T-helper 1 cell (primary cell): ENCODE data around the gene KICS2.
A peak's percentile ranks its signal among the peaks of the same experiment; 100 is the strongest.
"Not testable (repeated sequence)": the region's sequence is repeated elsewhere in the genome, so short reads cannot be mapped to it uniquely, and the experiment has no call there.

Experiments
- DNase-seq, 5 donors: peaks; one replicate each; pipeline ENCODE4 v3.0.0-alpha.2; 2012 to 2020

The KICS2 gene

DNA sequence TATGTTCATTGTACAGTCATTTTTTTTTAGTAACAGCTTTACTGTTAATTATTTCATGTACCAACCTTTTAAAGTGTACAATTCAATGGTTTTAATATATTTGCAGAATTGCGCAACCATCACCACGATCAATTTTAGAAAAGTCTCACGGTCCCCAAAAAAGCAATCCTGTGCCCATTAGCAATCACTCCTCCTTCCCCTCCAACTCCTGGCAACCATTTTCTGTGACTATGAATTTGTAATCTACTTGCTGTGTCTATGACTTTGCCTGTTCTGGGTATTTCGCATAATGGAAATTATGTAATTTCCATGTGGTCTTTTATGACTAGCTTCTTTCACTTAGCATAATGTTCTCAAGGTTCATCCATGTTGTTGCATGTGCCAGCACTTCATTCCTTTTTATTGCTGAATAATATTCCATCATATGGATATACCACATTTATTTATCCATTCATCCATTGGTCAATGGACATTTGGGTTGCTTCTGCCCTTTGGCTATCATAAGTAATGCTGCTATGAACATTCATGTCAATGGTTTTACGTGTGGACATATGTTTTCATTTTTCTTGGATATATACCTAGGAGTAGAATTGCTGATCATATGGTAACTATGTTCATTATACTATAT, 9.9 kb downstream of the KICS2 start:
- no peak for DNase-seq

DNA sequence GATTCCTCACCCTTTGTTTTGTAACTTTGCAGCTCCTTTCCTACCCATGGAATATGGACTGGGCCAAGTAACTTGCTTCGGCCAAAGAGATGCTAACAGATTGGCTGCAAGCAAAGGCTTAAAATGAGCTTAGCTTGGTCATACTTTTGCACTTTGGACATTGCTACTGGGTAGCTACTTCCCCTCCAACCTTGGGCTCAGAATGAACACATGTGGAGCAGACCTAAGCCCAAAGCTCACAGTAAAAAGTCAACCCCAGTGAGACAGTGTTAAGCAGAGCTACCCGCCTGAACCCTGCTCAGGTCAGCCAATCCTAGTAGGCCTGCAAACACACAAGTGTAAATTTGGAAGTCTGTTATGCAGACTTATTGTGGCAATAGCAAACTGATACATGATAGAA, 14.6 kb downstream of the KICS2 start:
- DNase-seq = no peak

DNA sequence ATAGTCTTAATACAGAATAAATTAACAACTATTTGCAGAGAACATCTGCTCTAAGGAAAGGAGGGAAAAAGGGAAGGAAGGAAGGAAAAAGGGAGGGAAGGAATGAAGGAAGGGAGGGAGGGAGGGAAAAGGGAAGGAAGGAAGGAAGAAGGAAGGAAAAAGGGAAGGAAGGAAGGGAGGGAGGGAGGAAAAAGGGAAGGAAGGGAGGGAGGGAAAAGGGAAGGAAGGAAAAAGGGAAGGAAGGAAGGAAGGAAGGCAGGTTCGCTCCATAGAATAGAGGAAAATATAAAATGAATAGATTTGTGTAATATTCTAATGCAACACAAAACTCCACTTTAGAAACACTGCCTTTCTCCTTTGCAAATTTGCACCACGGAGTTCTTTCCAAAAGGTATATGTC, 16.6 kb downstream of the KICS2 start:
- DNase-seq = no peak

DNA sequence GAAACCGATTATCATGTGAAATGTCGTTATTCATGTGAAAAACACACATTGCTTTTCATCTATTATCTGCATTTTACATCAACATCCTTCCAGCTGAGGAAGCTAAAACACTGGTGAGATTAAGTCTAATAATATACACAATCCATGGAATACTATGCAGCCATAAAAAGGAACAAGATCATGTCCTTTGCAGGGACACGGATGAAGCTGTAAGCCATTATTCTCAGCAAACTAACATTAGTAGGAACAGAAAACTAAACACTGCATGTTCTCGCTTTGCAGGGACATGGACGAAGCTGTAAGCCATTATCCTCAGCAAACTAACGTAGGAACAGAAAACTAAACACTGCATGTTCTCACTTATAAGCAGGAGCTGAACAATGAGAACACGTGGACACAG, 18.3 kb downstream of the KICS2 start:
- DNase-seq = no peak

DNA sequence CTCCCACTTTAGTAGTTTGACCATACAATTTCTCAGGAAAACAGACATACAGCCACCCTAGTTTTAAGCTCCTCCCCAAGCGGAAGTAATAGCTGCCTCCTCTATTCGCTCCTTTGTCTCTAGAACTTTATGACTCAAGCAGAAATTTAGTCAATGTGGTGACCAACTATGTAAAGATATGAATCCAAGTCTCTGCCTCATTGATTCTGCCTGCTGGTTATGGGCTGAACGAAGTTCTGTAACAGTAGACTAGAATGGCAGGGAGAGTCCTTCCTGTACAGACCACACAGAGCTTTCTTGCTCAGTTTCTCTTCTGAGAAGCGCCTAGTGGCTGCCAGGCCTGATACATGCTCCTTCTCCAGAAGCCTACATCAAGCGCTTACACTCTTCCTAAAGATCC, 19.1 kb downstream of the KICS2 start:
- no peak for DNase-seq

DNA sequence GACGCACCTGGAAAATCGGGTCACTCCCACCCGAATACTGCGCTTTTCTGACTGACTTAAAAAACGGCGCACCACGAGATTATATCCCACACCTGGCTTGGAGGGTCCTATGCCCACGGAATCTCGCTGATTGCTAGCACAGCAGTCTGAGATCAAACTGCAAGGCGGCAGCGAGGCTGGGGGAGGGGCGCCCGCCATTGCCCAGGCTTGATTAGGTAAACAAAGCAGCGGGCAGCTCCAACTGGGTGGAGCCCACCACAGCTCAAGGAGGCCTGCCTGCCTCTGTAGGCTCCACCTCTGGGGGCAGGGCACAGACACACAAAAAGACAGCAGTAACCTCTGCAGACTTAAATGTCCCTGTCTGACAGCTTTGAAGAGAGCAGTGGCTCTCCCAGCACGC, 26.3 kb downstream of the KICS2 start:
- DNase-seq = not testable (repeated sequence)

DNA sequence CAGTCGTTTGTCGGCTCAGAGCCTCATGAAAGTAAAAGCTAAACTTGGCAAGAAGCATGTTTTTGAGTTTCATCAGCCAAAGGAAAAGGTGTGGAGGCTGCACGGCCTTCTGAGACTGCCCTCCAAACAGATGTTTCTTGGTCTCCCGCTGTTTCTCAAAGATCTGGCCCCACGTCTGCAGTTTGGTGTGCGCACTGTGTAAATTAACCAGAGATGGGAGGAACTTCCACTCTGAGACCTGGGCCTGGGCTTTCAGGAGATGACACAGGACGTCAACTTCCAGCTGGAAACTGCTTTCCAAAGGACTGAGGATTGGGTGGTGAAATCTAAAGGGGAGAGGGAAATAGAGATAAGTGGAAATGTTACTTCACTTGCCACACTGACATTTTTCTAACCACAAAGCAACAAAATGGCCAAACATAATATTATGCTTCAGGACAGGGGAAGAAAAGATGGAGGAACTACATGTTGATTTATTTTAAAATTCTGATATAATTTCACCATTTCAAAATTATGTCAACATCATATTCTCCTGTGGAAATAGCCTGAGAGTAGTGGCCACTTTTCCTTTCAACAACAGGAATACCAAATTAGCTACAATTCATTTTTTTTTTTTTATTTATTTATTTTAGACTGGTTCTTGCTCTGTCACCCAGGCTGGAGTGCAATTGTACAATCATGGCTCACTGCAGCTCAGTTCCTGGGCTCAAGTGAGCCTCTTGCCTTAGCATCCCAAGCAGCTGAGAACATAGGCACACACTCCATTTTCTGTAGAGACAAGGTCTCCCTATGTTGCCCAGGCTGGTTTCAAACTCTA, 27.6 kb downstream of the KICS2 start:
- no peak for DNase-seq

DNA sequence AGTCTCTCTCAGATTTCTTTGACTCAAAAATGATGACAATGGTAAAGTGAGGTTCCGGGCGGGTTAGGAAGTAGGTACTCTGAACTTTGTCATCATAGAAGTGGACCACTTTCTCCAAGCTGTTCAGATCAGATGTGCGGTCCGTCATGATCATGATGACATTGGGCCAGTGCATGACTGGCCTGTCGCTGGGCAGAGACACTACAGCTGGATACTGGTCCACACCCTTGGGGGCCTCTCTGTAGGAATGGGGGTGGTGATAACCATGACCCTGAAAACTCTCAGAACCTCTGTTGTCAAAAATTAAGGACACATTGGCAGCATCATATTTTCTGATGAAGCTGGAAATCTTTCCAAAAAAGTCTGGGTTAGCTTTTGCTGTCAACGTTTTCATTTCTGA, 28.2 kb downstream of the KICS2 start:
- DNase-seq = no peak

DNA sequence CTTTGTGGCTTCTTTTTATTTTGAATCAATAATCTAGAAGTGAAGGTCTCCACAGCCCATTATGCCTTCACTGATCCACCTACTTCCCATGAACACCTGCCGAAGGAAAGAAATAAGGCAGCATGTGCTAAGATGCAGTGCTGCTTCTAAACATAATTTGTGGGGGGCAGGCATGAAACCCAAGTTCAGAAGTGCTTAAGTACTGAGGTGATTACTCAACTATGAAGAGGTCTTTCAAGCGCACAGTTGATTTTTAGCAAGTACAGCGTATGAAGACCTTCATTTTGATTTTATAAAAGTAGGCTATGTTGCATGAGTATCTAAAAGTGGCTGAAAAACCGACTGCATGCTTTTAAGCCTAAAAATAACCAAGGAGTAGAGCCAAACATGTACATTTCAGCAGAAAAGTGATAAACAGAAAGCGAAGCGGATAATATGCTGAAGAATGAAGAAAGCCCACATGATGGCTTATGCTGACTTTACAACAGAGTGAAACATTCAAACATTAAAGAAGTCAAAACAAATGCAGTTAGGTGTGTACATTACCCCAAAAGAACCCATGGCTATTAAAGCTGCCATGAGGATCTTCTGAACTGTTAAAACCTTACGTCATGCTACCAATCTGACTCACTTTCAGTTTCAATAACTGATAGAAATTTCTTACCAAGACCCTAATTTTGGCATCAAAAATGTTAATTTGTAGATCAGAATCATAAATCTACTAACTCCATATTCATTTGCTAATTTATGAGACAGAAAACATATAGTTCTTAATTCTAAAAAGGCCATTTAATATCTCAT, 29.3 kb downstream of the KICS2 start:
- DNase-seq = peak in 1 of 5 donors; percentile 46

DNA sequence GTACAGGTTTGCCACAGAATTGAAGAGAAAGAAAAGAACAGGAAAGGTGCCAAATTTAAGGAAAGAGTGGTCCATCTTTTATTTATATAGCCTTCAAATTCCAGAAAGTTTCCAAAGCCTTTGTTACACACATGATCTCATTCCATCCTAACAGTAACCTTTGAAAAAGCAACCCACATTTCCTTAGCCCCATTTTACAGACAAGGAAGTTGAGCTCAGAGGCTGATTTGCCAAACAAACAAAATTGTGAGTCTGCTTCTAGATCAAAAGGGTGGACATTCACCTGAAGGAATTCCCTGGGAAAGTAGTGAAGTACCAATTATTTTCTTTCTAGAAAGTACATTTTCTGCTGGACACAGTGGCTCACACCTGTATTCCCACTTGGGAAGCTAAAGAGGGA, 32.0 kb downstream of the KICS2 start:
- no peak for DNase-seq

DNA sequence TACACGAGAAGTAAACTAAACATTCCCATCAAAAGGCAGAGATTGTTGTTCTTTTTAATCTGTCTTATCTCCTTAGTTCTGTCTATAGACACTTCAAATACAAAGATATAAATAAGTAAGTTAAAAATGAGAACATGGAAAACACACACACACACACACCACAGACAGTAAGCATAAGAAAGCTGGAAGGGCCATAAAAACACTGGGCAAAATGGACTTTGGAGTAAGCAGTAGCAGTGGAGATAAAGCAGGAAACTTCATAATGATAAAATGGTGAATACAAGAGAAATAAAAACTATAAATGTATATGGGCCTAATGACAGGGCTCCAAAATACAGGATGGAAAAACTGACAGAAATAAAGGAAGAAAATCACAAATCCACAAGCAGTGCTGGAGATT, 32.6 kb downstream of the KICS2 start:
- DNase-seq = no peak

DNA sequence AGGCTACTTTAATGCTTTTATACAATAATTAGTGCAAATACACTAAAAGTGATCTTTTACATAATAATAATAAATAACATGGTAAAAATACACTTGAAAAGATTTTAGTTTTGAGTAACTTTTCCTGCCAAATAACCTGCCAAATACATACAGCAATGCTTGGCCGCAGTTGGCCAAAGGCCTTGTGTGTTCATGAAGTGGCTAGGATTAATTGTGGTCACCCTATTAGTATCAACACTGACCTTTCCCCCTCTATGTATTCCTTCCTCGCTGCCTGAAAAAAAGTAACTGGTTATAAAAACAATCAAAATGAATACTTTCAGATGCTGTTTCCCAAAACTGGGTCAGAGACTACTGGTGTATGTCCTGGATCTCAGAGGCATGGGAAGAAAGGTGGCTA, 34.3 kb downstream of the KICS2 start:
- DNase-seq = no peak

DNA sequence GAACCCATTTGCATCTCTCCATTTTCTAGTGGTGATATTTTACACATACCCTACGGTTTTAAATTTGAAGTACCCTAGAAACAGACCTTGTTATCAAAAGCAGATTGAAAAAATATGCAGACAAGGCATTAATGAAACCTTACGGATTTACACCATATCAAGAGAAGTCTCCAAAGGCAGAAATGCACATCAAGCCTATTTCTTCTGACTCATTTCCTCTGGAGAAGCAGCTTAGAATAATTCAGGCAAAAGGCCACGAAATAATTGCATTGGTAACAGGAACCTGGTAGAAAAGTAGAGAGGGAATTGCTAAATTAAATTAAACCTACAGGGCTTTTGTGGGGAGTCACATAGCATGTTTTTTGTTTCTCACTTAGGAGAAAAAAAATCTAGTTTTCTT, 34.7 kb downstream of the KICS2 start:
- DNase-seq = no peak

DNA sequence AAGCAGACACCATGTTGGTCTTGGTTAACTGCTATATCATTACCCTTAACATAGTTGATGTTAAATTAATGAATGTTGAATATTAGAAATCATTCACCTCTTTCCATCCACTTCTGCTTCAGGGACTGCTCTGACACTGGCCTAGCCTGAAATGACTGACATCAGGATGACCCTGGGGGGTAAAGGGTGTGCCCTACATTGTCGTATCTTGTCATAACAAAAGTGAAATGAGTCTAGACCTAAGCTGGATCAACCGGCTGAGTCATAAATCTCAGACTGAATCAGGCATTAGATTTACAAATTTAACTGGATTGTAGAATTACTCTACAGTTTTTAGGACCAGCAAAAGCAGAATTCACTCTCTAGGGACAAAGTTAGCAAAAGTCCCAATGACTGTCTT, 35.3 kb downstream of the KICS2 start:
- peak in 1 of 5 donors; percentile 50 for DNase-seq

DNA sequence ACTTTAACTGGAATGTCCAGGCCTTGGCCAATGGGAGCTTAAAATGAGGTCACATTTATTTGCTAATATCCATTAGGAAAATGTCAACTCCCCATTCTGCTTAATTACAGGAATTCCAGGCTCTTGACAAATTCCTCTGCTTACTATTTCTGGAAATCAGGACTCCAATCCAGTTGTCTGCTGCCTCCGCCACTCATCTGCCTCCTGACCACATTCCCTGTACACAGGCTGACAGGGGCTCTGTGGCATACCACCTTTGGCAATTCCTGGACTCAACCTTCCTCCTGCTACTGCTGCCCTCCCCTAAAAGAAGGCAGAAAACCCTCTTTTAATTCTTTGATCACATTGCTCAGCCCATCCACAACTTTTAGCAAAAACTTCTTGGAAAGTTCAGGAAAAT, 37.9 kb downstream of the KICS2 start:
- DNase-seq = no peak

DNA sequence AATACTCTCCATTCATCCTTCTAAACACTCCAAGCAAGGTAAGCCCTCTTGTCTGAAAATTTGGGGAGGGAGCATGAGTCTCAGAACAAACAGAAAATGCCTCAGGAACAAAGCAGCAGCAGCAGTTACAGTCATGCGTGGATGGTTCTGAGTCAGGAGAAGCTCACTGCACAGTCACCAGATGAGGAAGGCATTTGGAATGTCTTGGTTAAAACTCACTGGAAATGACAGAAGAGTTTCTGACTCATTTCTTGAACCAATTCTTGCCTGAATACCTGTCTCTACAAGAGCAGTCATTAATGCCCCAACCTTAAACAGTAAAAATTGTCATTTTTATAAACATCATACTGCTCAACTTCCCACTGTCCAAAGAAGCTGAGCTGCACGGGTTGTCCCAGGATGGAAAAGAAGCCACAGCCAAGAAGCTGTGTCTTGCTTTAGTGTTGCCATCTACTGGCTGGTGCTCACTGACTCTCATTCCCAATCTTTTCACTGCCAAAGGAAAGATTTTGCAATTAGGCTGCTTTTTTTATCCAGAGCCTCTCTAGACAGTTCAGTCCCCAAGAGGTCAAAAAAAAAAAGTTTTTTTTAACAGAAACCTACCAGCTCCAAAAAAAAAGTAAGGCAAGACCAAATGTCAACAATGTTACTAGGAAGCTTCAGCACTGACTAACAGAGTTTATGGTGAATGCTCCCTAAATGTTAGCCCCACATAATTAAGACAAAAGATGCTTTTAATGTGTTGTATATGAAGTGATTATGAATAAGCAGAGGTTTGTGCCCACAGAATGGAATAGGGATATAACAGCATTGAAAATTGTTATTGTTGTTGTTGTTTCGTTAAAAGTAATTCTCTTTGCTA, 40.4 kb downstream of the KICS2 start:
- no peak for DNase-seq

DNA sequence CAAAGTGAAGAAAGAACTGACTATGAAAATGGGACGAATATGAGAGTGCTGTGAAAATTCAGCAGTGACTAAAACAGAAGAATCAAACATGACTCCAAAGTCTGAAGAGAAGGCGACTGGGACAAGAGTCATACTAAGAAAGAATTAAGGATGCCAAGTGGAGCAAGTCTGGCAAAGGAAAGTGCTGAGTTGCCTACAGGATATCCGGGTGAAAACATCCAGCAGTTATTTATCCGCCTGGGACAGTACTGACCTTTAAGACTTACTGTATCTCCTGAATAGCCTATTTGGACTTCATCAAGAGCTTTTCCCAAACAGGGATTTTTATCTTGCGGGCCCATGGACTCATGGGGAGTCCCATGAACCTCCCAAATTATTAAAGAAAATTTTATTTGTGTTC, 41.1 kb downstream of the KICS2 start:
- DNase-seq = no peak

DNA sequence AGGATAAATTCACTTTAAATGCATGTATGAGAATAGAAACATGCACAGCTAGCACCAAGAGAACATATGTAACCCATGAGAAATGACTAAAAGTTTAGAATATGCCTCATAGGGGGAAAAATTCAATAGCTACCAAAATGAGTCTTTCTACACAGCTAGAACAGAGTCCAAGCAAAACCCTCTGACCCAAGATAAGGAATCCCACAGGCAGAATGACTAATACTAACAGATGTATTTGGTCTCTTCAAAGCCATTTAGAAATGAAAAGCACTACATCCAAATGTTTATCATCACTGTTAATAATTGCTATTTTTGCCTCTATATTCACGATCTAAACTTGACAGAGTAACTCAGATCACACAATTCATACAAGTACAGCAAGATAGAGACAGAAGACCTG, 44.0 kb downstream of the KICS2 start:
- no peak for DNase-seq

DNA sequence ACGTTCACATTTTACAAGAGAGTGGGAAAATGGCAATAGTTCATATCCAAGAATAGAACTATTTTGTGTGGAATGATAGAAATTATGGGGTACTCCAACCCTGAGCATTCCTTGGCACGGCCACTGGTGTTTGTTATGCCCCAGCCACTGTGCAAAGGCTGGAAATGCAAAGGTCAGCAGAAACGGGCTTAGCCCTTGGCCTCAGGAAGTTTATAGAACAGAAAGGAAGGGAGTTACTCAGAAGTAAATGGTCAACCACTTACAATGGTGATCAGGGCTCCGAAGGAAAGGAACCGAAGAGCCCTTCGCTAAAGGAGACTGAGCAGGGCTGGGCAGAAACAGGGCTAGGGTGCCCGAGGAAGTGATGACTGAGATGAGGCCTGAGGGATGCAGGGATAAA, 45.1 kb downstream of the KICS2 start:
- DNase-seq = no peak

DNA sequence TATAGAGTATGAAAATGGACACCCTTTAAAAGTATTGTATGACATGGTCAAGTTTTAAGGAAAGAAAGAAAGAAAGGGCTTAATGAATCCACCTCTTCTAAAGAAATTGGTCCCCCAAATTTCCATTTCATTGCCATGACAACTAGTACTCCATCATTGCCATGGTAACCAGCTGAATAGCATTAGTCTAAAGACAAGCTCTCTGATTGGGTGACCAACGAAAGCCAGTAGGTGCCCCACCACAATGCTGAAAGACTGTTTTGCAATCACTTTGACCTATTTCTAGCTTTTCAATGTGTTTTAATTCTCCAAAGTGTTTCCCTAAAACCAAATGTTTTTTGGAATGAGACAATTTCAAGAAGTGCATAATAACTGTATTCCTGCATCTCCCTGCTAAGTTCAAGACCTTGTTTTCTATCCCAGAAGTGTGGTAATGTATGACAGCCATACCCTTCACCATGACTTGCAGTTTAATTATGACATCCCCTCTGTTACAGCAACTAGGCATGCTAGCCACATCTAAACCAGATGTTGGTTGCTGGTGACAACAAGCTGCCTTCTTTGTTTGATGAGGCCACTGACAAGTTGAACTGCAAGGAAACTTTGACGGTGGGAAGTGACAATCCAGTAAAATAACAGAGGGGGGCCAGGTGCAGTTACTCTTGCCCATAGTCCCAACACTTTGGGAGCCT, 46.7 kb downstream of the KICS2 start:
- DNase-seq = no peak

DNA sequence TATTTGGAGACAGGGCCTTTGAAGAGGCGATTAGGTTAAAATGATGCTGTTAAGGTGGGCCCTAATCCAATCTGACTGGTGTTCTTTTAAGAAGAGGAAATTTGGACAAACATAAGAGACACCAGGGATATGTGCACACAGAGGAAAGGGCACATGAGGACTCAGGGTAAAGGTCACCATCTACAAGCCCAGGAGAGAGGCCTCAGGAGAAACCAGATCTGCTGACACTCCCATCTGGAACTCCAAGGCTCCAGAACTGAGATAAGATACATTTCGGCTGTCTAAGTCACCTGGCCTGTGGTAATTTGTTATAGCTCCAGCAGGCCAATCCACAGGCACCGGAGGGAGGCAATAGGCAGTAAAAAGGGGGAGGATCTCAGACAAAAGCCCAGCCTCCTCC, 48.6 kb downstream of the KICS2 start:
- no peak for DNase-seq
